Hematopoietic multipotent progenitor cell (in vitro differentiated cells): ENCODE data around the gene ASIC3. TPM values are rescaled to one million over a fixed set of nuclear protein-coding genes. Genes with fewer than 3 reads are reported as not detected.

ENCODE experiments used
- DNase-seq, 3 donors: peaks; one replicate each; pipeline ENCODE4 v3.0.0-alpha.2; 2011 to 2015; ENCODE audit warnings: low read depth in 2 of 3, low spot score in 2 of 3
- total RNA-seq: library from RNA; depleted of rRNA; stranded (reverse); fragments of >200 nt; gene quantifications from one replicate; pipeline ENCODE4 v1.2.3, GENCODE V29; 2012

ASIC3 gene
- total RNA-seq, 1 donor: 0.54 TPM

GRCh38 chr7:151056666-151057505 lies 8.6 kb downstream of the ASIC3 start:
- no peak for DNase-seq

GRCh38 chr7:151057506-151057988 lies 9.2 kb downstream of the ASIC3 start, which contains the start of gene CDK5:
TSS of gene CDK5 (minus strand) at chr7:151057897. CDS start at chr7:151057848, 49 bp downstream.
- DNase-seq: no peak

GRCh38 chr7:151057989-151058780 lies 9.9 kb downstream of the ASIC3 start:
- DNase-seq: peak; percentile 92 to 99 (median 99)

GRCh38 chr7:151058781-151059366 lies 10.5 kb downstream of the ASIC3 start:
- no peak for DNase-seq

GRCh38 chr7:151059367-151060112 lies 11.2 kb downstream of the ASIC3 start, which contains the start of gene SLC4A2:
TSS of gene SLC4A2 (plus strand) at chr7:151059589. CDS start at chr7:151061988, 2,399 bp downstream.
- peak in 2 of 3 donors; percentile 63 to 74 for DNase-seq

- no peak for DNase-seq
These were observed 11.7 kb downstream of the ASIC3 start for GRCh38 chr7:151060113-151060415.

- peak in 1 of 3 donors; percentile 24 for DNase-seq
These were observed 12.3 kb downstream of the ASIC3 start for GRCh38 chr7:151060416-151061212.

- no peak for DNase-seq
These were observed 13.1 kb downstream of the ASIC3 start for GRCh38 chr7:151061213-151062110.

GRCh38 chr7:151062111-151062398 lies 13.7 kb downstream of the ASIC3 start:
- no peak for DNase-seq

GRCh38 chr7:151062399-151063211 lies 14.3 kb downstream of the ASIC3 start:
- DNase-seq: no peak

GRCh38 chr7:151063212-151063561 lies 14.9 kb downstream of the ASIC3 start:
- no peak for DNase-seq

- DNase-seq: no peak
These were observed 16.1 kb downstream of the ASIC3 start for GRCh38 chr7:151064454-151064853.

- DNase-seq: no peak
These were observed 16.7 kb downstream of the ASIC3 start for GRCh38 chr7:151064993-151065392.

- no peak for DNase-seq
These were observed 17.2 kb downstream of the ASIC3 start for GRCh38 chr7:151065516-151065915.

GRCh38 chr7:151066273-151066974 lies 18.1 kb downstream of the ASIC3 start:
- no peak for DNase-seq

GRCh38 chr7:151068069-151068773 lies 19.9 kb downstream of the ASIC3 start:
- DNase-seq: no peak
